HepG2 (cell line): ENCODE results near the gene TTC16. TPM values are rescaled to one million over a fixed set of nuclear protein-coding genes. Genes with fewer than 3 reads are reported as not detected.

ENCODE experiments used
- CTCF ChIP-seq: sonication (generic); formaldehyde crosslinking; IDR thresholded peaks from 2 replicates; pipeline ENCODE4 v1.5.0; 2020; ENCODE audit warnings: mild to moderate bottlenecking, missing genetic modification reagents, moderate library complexity
- EHMT2 ChIP-seq: fragments of 200-600 bp; sonication (generic); IDR thresholded peaks from 2 replicates; pipeline ENCODE4 v1.7.0; 2017; ENCODE audit warnings: antibody characterized with exemption, low read depth, low read length, borderline replicate concordance
- ERF ChIP-seq: IDR thresholded peaks from 2 replicates; pipeline ENCODE4 v1.6.1; 2018; ENCODE audit warnings: missing biosample characterization, missing genetic modification reagents
- FOXK2 ChIP-seq: fragments of 450-650 bp; IDR thresholded peaks from 2 replicates; pipeline ENCODE4 v1.6.1; 2016
- HBP1 ChIP-seq: IDR thresholded peaks from 2 replicates; pipeline ENCODE4 v1.6.1; 2016; ENCODE audit warnings: low read depth, control low read depth
- RERE ChIP-seq: IDR thresholded peaks from 2 replicates; pipeline ENCODE4 v1.6.1; 2016; ENCODE audit warnings: low read depth, missing genetic modification reagents, missing compliant biosample characterization
- SMC3 ChIP-seq: IDR thresholded peaks from 2 replicates; pipeline ENCODE4 v1.6.1; 2011; ENCODE audit warnings: low read length, improper control_type of control experiment
- THAP7 ChIP-seq: sonication (generic); formaldehyde crosslinking; IDR thresholded peaks from 2 replicates; pipeline ENCODE4 v1.8.1; 2023; ENCODE audit warnings: mild to moderate bottlenecking, missing genetic modification reagents
- ZBTB46 ChIP-seq: sonication (generic); formaldehyde crosslinking; IDR thresholded peaks from 2 replicates; pipeline ENCODE4 v1.4.0; 2020; ENCODE audit warnings: mild to moderate bottlenecking, missing genetic modification reagents, borderline replicate concordance
- ZNF180 ChIP-seq: sonication (generic); formaldehyde crosslinking; IDR thresholded peaks from 2 replicates; pipeline ENCODE4 v1.4.0; 2020; ENCODE audit warnings: low read depth, missing genetic modification reagents, borderline replicate concordance
- ZNF557 ChIP-seq: sonication (generic); formaldehyde crosslinking; IDR thresholded peaks from 2 replicates; pipeline ENCODE4 v1.4.0; 2020; ENCODE audit warnings: missing genetic modification reagents
- ZNF567 ChIP-seq: sonication (generic); formaldehyde crosslinking; IDR thresholded peaks from 2 replicates; pipeline ENCODE4 v1.8.1; 2023; ENCODE audit warnings: mild to moderate bottlenecking, missing genetic modification reagents, borderline replicate concordance
- ZNF572 ChIP-seq: sonication (generic); formaldehyde crosslinking; IDR thresholded peaks from 2 replicates; pipeline ENCODE4 v1.5.1; 2020; ENCODE audit warnings: mild to moderate bottlenecking, missing genetic modification reagents
- ZNF574 ChIP-seq: sonication (generic); formaldehyde crosslinking; IDR thresholded peaks from 2 replicates; pipeline ENCODE4 v1.4.0; 2020; ENCODE audit warnings: missing genetic modification reagents
- ZNF580 ChIP-seq: IDR thresholded peaks from 2 replicates; pipeline ENCODE4 v1.6.1; 2016; ENCODE audit warnings: low read depth, borderline replicate concordance
- ZNF792 ChIP-seq: IDR thresholded peaks from 2 replicates; pipeline ENCODE4 v1.6.1; 2016
- polyA plus RNA-seq, 8 experiments: library from polyadenylated mRNA; depleted of rRNA in 3 of 8; stranded (reverse) in 7 of 8; unstranded in 1 of 8; fragments of >200 nt; fragmentation: Illumina TruSeq in 4 of 8; extraction: Trizol in 4 of 8; gene quantifications; 2 replicates each; pipeline versions ENCODE4 v1.2.1 to v1.2.3, GENCODE V29; 2011 to 2016; ENCODE audit warnings: low read depth in 4 of 8, missing spikeins in 1 of 8, mixed read lengths in 1 of 8; ENCODE audit not compliant: insufficient read depth in 1 of 8
- total RNA-seq, 5 experiments: library from RNA; depleted of rRNA; stranded (reverse); fragments of >200 nt; fragmentation: Illumina TruSeq; extraction: Trizol; gene quantifications; 2 replicates each; pipeline ENCODE4 v1.2.3, GENCODE V29; 2016; ENCODE audit warnings: low read depth in 1 of 5

The TTC16 gene
- total and polyA plus RNA-seq, 2 of the 13 experiments (the other 11 are each of a cell fraction or from before 2014, with no cell fraction given), result not detected

GRCh38 chr9:127763918-127764384 lies 48.1 kb downstream of the TTC16 start (continued):
- TF ChIP-seq RERE (no peak), ZBTB46 (CRISPR knock-in tag) (no peak), ZNF572 (CRISPR knock-in tag) (no peak), ZNF792 (CRISPR knock-in tag) (no peak), ZNF180 (CRISPR knock-in tag) (no peak), SMC3 (peak; percentile 69), ZNF557 (CRISPR knock-in tag) (no peak), ZNF567 (CRISPR knock-in tag) (no peak), ERF (0 out of 2 replicates have a peak, but pooled peaks have one; percentile 18), THAP7 (no peak), ZNF574 (CRISPR knock-in tag) (no peak), CTCF (CRISPR knock-in tag) (peak; percentile 70), HBP1 (CRISPR knock-in tag) (no peak), ZNF580 (no peak), FOXK2 (no peak), EHMT2 (no peak)
